Measurements from ENCODE around the gene MYZAP. TPM values are rescaled to one million over a fixed set of nuclear protein-coding genes. Genes with fewer than 3 reads are reported as not detected.

The MYZAP gene
- total RNA-seq, 2 donors from 2014 or later: 0.24 TPM; not detected in 1

GRCh38 chr15:57568299-57568698 lies 23.4 kb upstream of the MYZAP start:
- Mint-ChIP-seq H3K27me3 (ENCODE audit: low read depth) (no peaks in the 10 kb centered on the region), H3K27ac (no peak overlapping the region), H3K36me3 (ENCODE audit: insufficient read depth in 2 of 2) (no peaks in the 10 kb centered on the region), H3K4me1 (ENCODE audit: low read depth) (peaks cover 15% of the 10 kb centered on the region), H3K4me3 (no peak overlapping the region), H3K9me3 (no peaks in the 10 kb centered on the region)
- no peak for DNase-seq
- no peak for ATAC-seq (replicated peaks in 1 of 2)

DNA sequence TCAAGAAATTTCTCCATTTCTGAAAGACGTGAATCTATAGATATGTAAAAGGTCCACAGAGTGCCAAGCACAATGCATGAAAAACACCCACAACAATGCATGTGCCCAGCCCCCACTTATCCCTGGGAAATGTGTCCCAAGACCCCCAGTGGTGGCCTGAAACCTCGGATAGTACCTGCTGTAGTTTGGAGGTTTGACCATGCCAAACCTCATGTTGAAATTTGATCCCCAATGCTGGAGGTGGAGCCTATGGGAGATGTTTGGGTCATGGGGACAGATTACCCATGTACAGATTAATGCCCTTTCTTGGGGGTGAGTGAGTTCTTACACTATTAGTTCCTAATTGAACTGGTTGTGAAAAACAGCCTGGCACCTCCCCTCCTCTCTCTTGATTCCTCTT lies 21.4 kb upstream of the MYZAP start:
- H3K27me3 Mint-ChIP-seq (ENCODE audit: low read depth): no peaks in the 10 kb centered on the region
- peaks cover 5% of the 10 kb centered on the region for H3K4me1 Mint-ChIP-seq (ENCODE audit: low read depth)
- H3K27ac Mint-ChIP-seq: no peak overlapping the region
- H3K36me3 Mint-ChIP-seq (ENCODE audit: insufficient read depth in 2 of 2): no peaks in the 10 kb centered on the region
- no peak overlapping the region for H3K4me3 Mint-ChIP-seq
- ATAC-seq (replicated peaks in 1 of 2): no peak
- no peak for DNase-seq
- no peaks in the 10 kb centered on the region for H3K9me3 Mint-ChIP-seq

DNA sequence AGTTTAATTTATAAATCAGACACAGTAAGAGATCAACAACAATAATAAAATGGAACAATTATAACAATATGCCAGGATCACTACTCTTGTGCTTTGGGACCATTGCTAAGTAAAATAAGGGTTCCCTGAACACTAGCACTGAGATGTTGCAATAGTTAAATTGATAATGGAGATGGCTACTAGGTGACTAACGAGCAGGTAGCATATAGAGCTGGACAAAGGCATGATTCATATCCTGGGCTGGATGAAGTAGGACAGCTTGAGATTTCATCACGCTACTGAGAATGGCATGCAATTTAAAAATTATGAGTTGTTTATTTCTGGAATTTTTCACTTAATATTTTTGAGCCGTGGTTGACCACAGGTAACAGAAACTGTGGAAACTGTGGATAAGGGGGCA lies 20.7 kb upstream of the MYZAP start:
- no peaks in the 10 kb centered on the region for H3K9me3 Mint-ChIP-seq

DNA sequence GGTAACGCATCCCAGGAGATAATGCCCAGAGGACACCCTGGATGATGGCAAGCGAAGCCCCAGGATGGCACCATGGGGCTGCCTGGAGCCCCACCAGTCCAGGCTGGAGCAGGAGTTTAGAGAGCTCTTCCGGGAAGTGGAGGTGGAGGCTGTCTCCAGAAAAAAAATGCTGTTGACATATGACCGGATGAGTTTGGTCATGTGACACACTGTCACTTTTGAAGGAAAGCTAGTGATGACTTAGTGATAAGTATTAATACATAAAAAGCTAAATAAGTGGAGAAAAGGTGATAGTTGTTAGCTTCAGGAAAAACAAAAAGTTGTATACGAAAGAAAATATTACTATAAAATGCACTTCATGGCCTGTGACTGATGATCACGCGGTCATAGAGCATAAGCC lies 20.0 kb upstream of the MYZAP start:
- Mint-ChIP-seq H3K27me3 (ENCODE audit: low read depth) (no peaks in the 10 kb centered on the region), H3K4me1 (ENCODE audit: low read depth) (no peaks in the 10 kb centered on the region)

More for the DNA sequence above, 20.7 kb upstream of the MYZAP start:
- H3K4me1 Mint-ChIP-seq (ENCODE audit: low read depth): no peaks in the 10 kb centered on the region
- H3K27ac Mint-ChIP-seq: no peak overlapping the region
- no peak overlapping the region for H3K4me3 Mint-ChIP-seq
- no peaks in the 10 kb centered on the region for H3K36me3 Mint-ChIP-seq (ENCODE audit: insufficient read depth in 2 of 2)
- DNase-seq: no peak
- H3K27me3 Mint-ChIP-seq (ENCODE audit: low read depth): no peaks in the 10 kb centered on the region
- no peak for ATAC-seq (replicated peaks in 1 of 2)

GRCh38 chr15:57572468-57572867 lies 19.2 kb upstream of the MYZAP start:
- ATAC-seq (replicated peaks in 1 of 2): no peak
- Mint-ChIP-seq H3K36me3 (ENCODE audit: insufficient read depth in 2 of 2) (no peaks in the 10 kb centered on the region), H3K27me3 (ENCODE audit: low read depth) (no peaks in the 10 kb centered on the region), H3K4me1 (ENCODE audit: low read depth) (no peaks in the 10 kb centered on the region), H3K9me3 (no peaks in the 10 kb centered on the region), H3K27ac (no peak overlapping the region), H3K4me3 (no peak overlapping the region)
- no peak for DNase-seq

More for the DNA sequence above, 20.0 kb upstream of the MYZAP start:
- Mint-ChIP-seq H3K4me3 (no peak overlapping the region), H3K27ac (no peak overlapping the region), H3K36me3 (ENCODE audit: insufficient read depth in 2 of 2) (no peaks in the 10 kb centered on the region), H3K9me3 (no peaks in the 10 kb centered on the region)
- ATAC-seq (replicated peaks in 1 of 2) (no peak), DNase-seq (no peak)

DNA sequence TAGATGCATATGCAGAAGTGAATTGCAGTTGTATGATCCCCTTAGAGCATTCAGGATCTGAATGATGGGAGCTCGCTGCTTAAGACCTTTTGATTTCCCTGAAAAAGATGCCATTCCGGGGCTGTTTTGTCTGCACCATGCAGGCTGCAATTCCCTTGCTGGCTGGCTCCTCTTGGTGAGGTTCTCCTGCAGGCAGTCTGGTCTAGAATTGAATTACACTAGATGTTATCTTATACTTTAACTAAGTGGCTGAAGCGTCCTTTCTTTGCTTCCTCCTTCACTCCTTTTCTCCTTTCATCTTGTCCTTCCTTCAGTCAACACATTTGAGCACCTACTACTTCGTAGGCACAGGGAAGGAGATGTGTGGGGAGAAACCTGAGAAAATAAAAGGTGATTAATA lies 18.6 kb upstream of the MYZAP start:
- no peak for ATAC-seq (replicated peaks in 1 of 2)
- Mint-ChIP-seq H3K4me3 (no peak overlapping the region), H3K9me3 (no peaks in the 10 kb centered on the region), H3K27ac (no peak overlapping the region), H3K27me3 (ENCODE audit: low read depth) (no peaks in the 10 kb centered on the region), H3K36me3 (ENCODE audit: insufficient read depth in 2 of 2) (no peaks in the 10 kb centered on the region), H3K4me1 (ENCODE audit: low read depth) (no peaks in the 10 kb centered on the region)
- no peak for DNase-seq

DNA sequence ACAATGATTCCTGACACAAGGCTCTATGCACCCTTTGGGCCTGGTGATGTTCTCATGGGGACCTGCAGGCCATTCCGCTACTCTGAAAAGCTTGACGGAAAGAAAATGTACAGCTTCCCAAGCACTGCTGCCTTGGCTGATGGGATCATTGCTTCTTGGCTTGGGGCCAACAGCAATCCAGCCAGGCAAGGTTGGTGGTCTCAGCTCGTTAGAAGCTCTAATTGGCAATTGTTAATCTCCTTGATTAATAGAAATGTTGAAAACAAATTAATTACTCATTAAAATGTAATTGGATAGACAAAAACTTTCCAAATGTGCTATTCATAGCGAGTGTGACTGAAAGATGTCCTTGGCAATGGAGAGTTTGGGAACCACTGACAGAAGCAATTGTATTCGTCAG lies 16.3 kb upstream of the MYZAP start:
- H3K4me1 Mint-ChIP-seq (ENCODE audit: low read depth): no peaks in the 10 kb centered on the region
- no peaks in the 10 kb centered on the region for H3K36me3 Mint-ChIP-seq (ENCODE audit: insufficient read depth in 2 of 2)
- no peak overlapping the region for H3K4me3 Mint-ChIP-seq

GRCh38 chr15:57578288-57578900 lies 13.3 kb upstream of the MYZAP start:
- H3K9me3 Mint-ChIP-seq: peaks cover 6 to 10% of the 10 kb centered on the region in 2 donors
- ATAC-seq (replicated peaks in 1 of 2): no peak

More for the DNA sequence above, 16.3 kb upstream of the MYZAP start:
- no peaks in the 10 kb centered on the region for H3K9me3 Mint-ChIP-seq
- ATAC-seq (replicated peaks in 1 of 2) (no peak), DNase-seq (no peak)
- no peak overlapping the region for H3K27ac Mint-ChIP-seq
- peaks cover 3% of the 10 kb centered on the region for H3K27me3 Mint-ChIP-seq (ENCODE audit: low read depth)

GRCh38 chr15:57580428-57580827 lies 11.3 kb upstream of the MYZAP start:
- DNase-seq (no peak), ATAC-seq (replicated peaks in 1 of 2) (no peak)
- H3K36me3 Mint-ChIP-seq (ENCODE audit: insufficient read depth in 2 of 2): peaks cover 11 to 13% of the 10 kb centered on the region in 2 donors
- H3K4me3 Mint-ChIP-seq: no peak overlapping the region
- H3K27ac Mint-ChIP-seq: no peak overlapping the region
- no peaks in the 10 kb centered on the region for H3K4me1 Mint-ChIP-seq (ENCODE audit: low read depth)
- peaks cover 16% of the 10 kb centered on the region for H3K27me3 Mint-ChIP-seq (ENCODE audit: low read depth)
- H3K9me3 Mint-ChIP-seq: peaks cover 8 to 14% of the 10 kb centered on the region in 2 donors

More at GRCh38 chr15:57578288-57578900, 13.3 kb upstream of the MYZAP start:
- H3K27me3 Mint-ChIP-seq (ENCODE audit: low read depth): peaks cover 10% of the 10 kb centered on the region
- no peak overlapping the region for H3K4me3 Mint-ChIP-seq
- no peak for DNase-seq
- peaks cover 8 to 10% of the 10 kb centered on the region in 2 donors for H3K36me3 Mint-ChIP-seq (ENCODE audit: insufficient read depth in 2 of 2)
- H3K4me1 Mint-ChIP-seq (ENCODE audit: low read depth): no peaks in the 10 kb centered on the region
- H3K27ac Mint-ChIP-seq: no peak overlapping the region

DNA sequence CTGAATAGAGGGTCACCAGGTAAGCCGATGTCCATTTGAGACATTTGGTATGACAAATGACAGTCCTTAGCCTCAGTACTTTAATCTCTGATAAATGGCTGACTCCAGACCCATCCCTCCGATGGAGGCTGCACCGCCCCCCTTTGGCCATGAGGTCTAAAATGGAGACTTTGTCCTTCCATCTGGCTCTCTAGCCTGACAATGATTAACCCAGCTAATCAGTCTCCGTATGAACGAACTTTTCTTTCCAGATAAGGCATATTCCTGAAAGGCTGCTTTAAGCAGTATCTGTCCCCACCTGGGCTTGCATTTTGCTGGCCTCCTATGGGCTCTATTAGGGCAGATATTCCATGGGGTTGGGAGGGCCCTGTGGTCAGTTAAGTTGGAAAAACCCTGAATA lies 10.8 kb upstream of the MYZAP start:
- DNase-seq: no peak
- no peaks in the 10 kb centered on the region for H3K4me1 Mint-ChIP-seq (ENCODE audit: low read depth)
- peaks cover 19% of the 10 kb centered on the region for H3K27me3 Mint-ChIP-seq (ENCODE audit: low read depth)
- peaks cover 8 to 14% of the 10 kb centered on the region in 2 donors for H3K9me3 Mint-ChIP-seq
- no peak overlapping the region for H3K4me3 Mint-ChIP-seq
- no peak for ATAC-seq (replicated peaks in 1 of 2)
- H3K36me3 Mint-ChIP-seq (ENCODE audit: insufficient read depth in 2 of 2): peaks cover 11 to 13% of the 10 kb centered on the region in 2 donors
- no peak overlapping the region for H3K27ac Mint-ChIP-seq

DNA sequence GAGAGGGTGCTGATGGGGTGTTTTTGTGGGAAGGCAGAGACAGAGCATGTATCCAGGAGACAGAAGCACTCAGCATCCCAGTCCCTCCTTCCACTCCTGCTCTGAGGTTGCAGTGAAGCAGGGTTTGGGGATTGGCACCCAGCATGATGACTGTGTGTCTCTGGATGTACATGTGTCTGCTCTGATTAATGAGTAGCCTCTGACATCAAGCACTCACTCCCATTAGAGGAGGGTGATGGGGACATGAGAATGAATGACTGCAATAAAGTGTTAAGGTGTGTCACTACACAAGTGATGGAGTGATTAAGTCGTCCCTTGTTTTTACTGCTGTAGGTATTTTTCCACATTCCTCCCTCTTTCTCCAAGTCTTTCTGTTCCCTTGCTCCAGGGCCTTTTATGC lies 9.6 kb upstream of the MYZAP start:
- H3K4me3 Mint-ChIP-seq: no peak overlapping the region
- ATAC-seq (replicated peaks in 1 of 2): no peak
- H3K36me3 Mint-ChIP-seq (ENCODE audit: insufficient read depth in 2 of 2): peaks cover 11 to 13% of the 10 kb centered on the region in 2 donors
- DNase-seq: no peak
- H3K27ac Mint-ChIP-seq: no peak overlapping the region
- H3K27me3 Mint-ChIP-seq (ENCODE audit: low read depth): peaks cover 19% of the 10 kb centered on the region
- H3K9me3 Mint-ChIP-seq: peaks cover 8 to 14% of the 10 kb centered on the region in 2 donors
- peaks cover 12% of the 10 kb centered on the region for H3K4me1 Mint-ChIP-seq (ENCODE audit: low read depth)

DNA sequence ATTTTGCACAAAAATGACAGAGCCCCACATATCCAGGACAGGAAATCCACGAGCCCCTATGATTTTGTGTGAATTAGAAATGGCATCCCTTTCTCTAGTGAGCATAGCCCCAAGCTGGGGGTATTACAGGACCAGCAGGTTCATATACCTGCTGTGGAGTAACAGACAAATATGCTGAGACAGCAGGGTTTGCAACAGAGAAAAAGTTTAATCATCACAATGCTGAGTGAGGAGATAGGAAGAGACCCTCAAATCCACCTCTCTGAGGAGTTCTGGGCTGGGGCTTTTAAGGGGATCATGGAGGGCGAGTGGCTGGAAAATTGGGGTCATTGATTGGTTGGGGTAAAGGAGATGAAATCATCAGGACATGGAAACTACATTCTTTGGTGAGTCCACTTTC lies 8.4 kb upstream of the MYZAP start:
- H3K27ac Mint-ChIP-seq: no peak overlapping the region
- peaks cover 24% of the 10 kb centered on the region for H3K4me1 Mint-ChIP-seq (ENCODE audit: low read depth)
- H3K9me3 Mint-ChIP-seq: peaks cover 8 to 14% of the 10 kb centered on the region in 2 donors
- no peak for ATAC-seq (replicated peaks in 1 of 2)
- DNase-seq: no peak
- H3K36me3 Mint-ChIP-seq (ENCODE audit: insufficient read depth in 2 of 2): peaks cover 11 to 13% of the 10 kb centered on the region in 2 donors
- H3K4me3 Mint-ChIP-seq: no peak overlapping the region
- peaks cover 19% of the 10 kb centered on the region for H3K27me3 Mint-ChIP-seq (ENCODE audit: low read depth)

- DNase-seq (no peak), ATAC-seq (replicated peaks in 1 of 2) (no peak)
- Mint-ChIP-seq H3K9me3 (peaks cover 8 to 14% of the 10 kb centered on the region in 2 donors), H3K27me3 (ENCODE audit: low read depth) (peaks cover 19% of the 10 kb centered on the region), H3K4me3 (no peak overlapping the region), H3K36me3 (ENCODE audit: insufficient read depth in 2 of 2) (peaks cover 11 to 13% of the 10 kb centered on the region in 2 donors), H3K4me1 (ENCODE audit: low read depth) (peaks cover 28% of the 10 kb centered on the region), H3K27ac (no peak overlapping the region)
These were observed 8.0 kb upstream of the MYZAP start for GRCh38 chr15:57583720-57584119.

All from activated T-cell treated with anti-CD3 and anti-CD28 coated beads, Interleukin-2, amount 50 U/mL, for 72 hours (primary cell).